ENCODE results near the gene KIF7. TPM values are rescaled to one million over a fixed set of nuclear protein-coding genes. Genes with fewer than 3 reads are reported as not detected.

KIF7 gene
- polyA plus RNA-seq, 1 donor (not counting 4 experiments of a cell fraction or from before 2014, with no cell fraction given): 0.54 TPM

- Histone ChIP-seq H3K9ac (ENCODE audit: control insufficient read depth, extremely low read depth, insufficient read depth, low read length) (no peak overlapping the region), H4K20me1 (ENCODE audit: control insufficient read depth, extremely low read depth, insufficient read depth, low read length) (no peaks in the 10 kb centered on the region), H3K4me1 (ENCODE audit: control insufficient read depth, extremely low read depth, insufficient read depth, low read length) (peaks cover 3% of the 10 kb centered on the region), H3K27me3 (ENCODE audit: control insufficient read depth, extremely low read depth, insufficient read depth, low read length) (peaks cover 6% of the 10 kb centered on the region), H3K9me1 (ENCODE audit: control insufficient read depth, extremely low read depth, insufficient read depth, low read length) (no peaks in the 10 kb centered on the region), H3K79me2 (ENCODE audit: control insufficient read depth, insufficient read depth, low read length) (no peaks in the 10 kb centered on the region), H3K4me2 (ENCODE audit: control insufficient read depth, extremely low read depth, insufficient read depth, low read depth, low read length) (no peak overlapping the region), H3K36me3 (ENCODE audit: control insufficient read depth in 2 of 2, extremely low read depth in 1 of 2, insufficient read depth in 2 of 2, low read length in 2 of 2) (no peaks in the 10 kb centered on the region), H3K4me3 (ENCODE audit: control insufficient read depth in 2 of 3, extremely low read depth in 1 of 3, insufficient read depth in 2 of 3, low read depth in 1 of 3, low read length in 3 of 3) (no peak overlapping the region), H3K9me3 (ENCODE audit: control insufficient read depth, low read depth, low read length) (no peaks in the 10 kb centered on the region), H2AFZ (ENCODE audit: control insufficient read depth, low read length) (no peak overlapping the region), H3K27ac (ENCODE audit: control insufficient read depth, insufficient read depth, low read length) (no peak overlapping the region)
- DNase-seq (ENCODE audit: low read depth, low spot score) (no peak), FAIRE-seq (no peak)
- TF ChIP-seq CTCF (optimal IDR thresholded peaks at IDR 0.05 in 1 of 3, IDR thresholded peaks at IDR 0.05 in 1 of 3, conservative IDR thresholded peaks at IDR 0.05 in 1 of 3; ENCODE audit: extremely low read depth in 1 of 3, insufficient read depth in 2 of 3, low read length in 3 of 3) (no peak), EZH2 (IDR thresholded peaks at IDR 0.05; ENCODE audit: low read length) (no peak)
- dilution Hi-C loops (cut with MboI; ENCODE audit: extremely low pct_ligation_motif_present, low sequenced_read_pairs): no loop called here
Measured at GRCh38 chr15:89653578-89653977, 1.7 kb downstream of the KIF7 start.

- Histone ChIP-seq H3K4me3 (ENCODE audit: control insufficient read depth in 2 of 3, extremely low read depth in 1 of 3, insufficient read depth in 2 of 3, low read depth in 1 of 3, low read length in 3 of 3) (no peak overlapping the region), H3K9me1 (ENCODE audit: control insufficient read depth, extremely low read depth, insufficient read depth, low read length) (no peaks in the 10 kb centered on the region), H3K4me2 (ENCODE audit: control insufficient read depth, extremely low read depth, insufficient read depth, low read depth, low read length) (no peak overlapping the region), H3K79me2 (ENCODE audit: control insufficient read depth, insufficient read depth, low read length) (no peaks in the 10 kb centered on the region), H3K27ac (ENCODE audit: control insufficient read depth, insufficient read depth, low read length) (no peak overlapping the region), H3K9me3 (ENCODE audit: control insufficient read depth, low read depth, low read length) (no peaks in the 10 kb centered on the region), H3K4me1 (ENCODE audit: control insufficient read depth, extremely low read depth, insufficient read depth, low read length) (peaks cover 3% of the 10 kb centered on the region), H3K36me3 (ENCODE audit: control insufficient read depth in 2 of 2, extremely low read depth in 1 of 2, insufficient read depth in 2 of 2, low read length in 2 of 2) (no peaks in the 10 kb centered on the region), H3K27me3 (ENCODE audit: control insufficient read depth, extremely low read depth, insufficient read depth, low read length) (peaks cover 6% of the 10 kb centered on the region), H2AFZ (ENCODE audit: control insufficient read depth, low read length) (no peak overlapping the region), H3K9ac (ENCODE audit: control insufficient read depth, extremely low read depth, insufficient read depth, low read length) (no peak overlapping the region), H4K20me1 (ENCODE audit: control insufficient read depth, extremely low read depth, insufficient read depth, low read length) (no peaks in the 10 kb centered on the region)
- DNase-seq (ENCODE audit: low read depth, low spot score): no peak
- FAIRE-seq: no peak
- dilution Hi-C loops (cut with MboI; ENCODE audit: extremely low pct_ligation_motif_present, low sequenced_read_pairs): no loop called here
- TF ChIP-seq EZH2 (IDR thresholded peaks at IDR 0.05; ENCODE audit: low read length): no peak
- no peak for TF ChIP-seq CTCF (optimal IDR thresholded peaks at IDR 0.05 in 1 of 3, IDR thresholded peaks at IDR 0.05 in 1 of 3, conservative IDR thresholded peaks at IDR 0.05 in 1 of 3; ENCODE audit: extremely low read depth in 1 of 3, insufficient read depth in 2 of 3, low read length in 3 of 3)
Measured at GRCh38 chr15:89652666-89653065, 2.6 kb downstream of the KIF7 start.

All from keratinocyte (primary cell).